IMR-90 (cell line): ENCODE measurements around the gene ABCA7. TPM values are rescaled to one million over a fixed set of nuclear protein-coding genes. Genes with fewer than 3 reads are reported as not detected.
"Not testable (repeated sequence)": the region's sequence is repeated elsewhere in the genome, so short reads cannot be mapped to it uniquely, and the experiment has no call there.

Source experiments
- ATAC-seq: fragments of 200-7000 bp; cut with Tn5 transposase; 2 replicates; pipeline ENCODE4 v1.9.1; 2020; ENCODE audit warnings: low read depth, mild to moderate bottlenecking, moderate library complexity
- BruUV-seq: library from RNA; stranded (reverse); fragments of 400-500 nt; replicated peaks from 2 replicates; lab custom pipeline; 2021; lab: Mats Ljungman, UMichigan
- CTCF ChIA-PET: fragments of 300-600 bp; formaldehyde crosslinking; extraction: SDS; loops from one replicate; lab custom pipeline; 2021; ENCODE audit warnings: antibody characterized with exemption; lab: Yijun Ruan, JAX
- POLR2A ChIA-PET: fragments of 300-600 bp; sonication (Branson Sonifier 250); formaldehyde crosslinking; loops from one replicate; lab custom pipeline; 2022; ENCODE audit warnings: antibody characterized with exemption; ENCODE audit not compliant: unreplicated experiment; lab: Charles Lee
- DNase-seq: peaks from one replicate; pipeline ENCODE4 v3.0.0; 2013
- H2AFZ ChIP-seq: replicated peaks from 2 replicates; pipeline ENCODE3; 2013; ENCODE audit warnings: low read length, mild to moderate bottlenecking; ENCODE audit not compliant: poor library complexity
- H2AK5ac ChIP-seq: 2 replicates; pipeline ENCODE4 v1.6.1; 2013; ENCODE audit warnings: low read depth, low read length, inconsistent platforms
- H2AK9ac ChIP-seq: replicated peaks from 2 replicates; pipeline ENCODE3; 2013; ENCODE audit warnings: mild to moderate bottlenecking, low read depth, low read length, moderate library complexity; ENCODE audit not compliant: poor library complexity
- H2BK120ac ChIP-seq: 2 replicates; pipeline ENCODE4 v1.6.1; 2013; ENCODE audit warnings: low read depth, low read length, inconsistent platforms
- H2BK15ac ChIP-seq: 3 replicates; pipeline ENCODE4 v1.6.1; 2013; ENCODE audit warnings: low read depth, low read length, inconsistent platforms
- H2BK20ac ChIP-seq: 2 replicates; pipeline ENCODE4 v1.6.1; 2013; ENCODE audit warnings: low read depth, mild to moderate bottlenecking, inconsistent platforms, low read length, moderate library complexity
- H2BK5ac ChIP-seq: 2 replicates; pipeline ENCODE4 v1.6.1; 2013; ENCODE audit warnings: mild to moderate bottlenecking, low read depth, low read length, inconsistent platforms; ENCODE audit not compliant: poor library complexity, severe bottlenecking
- H3K14ac ChIP-seq: replicated peaks from 2 replicates; pipeline ENCODE4 v1.6.1; 2013; ENCODE audit warnings: low read depth, low read length, inconsistent platforms
- H3K18ac ChIP-seq: 2 replicates; pipeline ENCODE4 v1.6.1; 2013; ENCODE audit warnings: low read depth, low read length, control low read depth
- H3K23ac ChIP-seq: 2 replicates; pipeline ENCODE4 v1.6.1; 2013; ENCODE audit warnings: low read depth, low read length, inconsistent platforms
- H3K27ac ChIP-seq: 2 replicates; pipeline ENCODE4 v1.5.1; 2013; ENCODE audit warnings: mild to moderate bottlenecking, control low read depth, low read length; ENCODE audit not compliant: insufficient read depth
- H3K27me3 ChIP-seq: 2 replicates; pipeline ENCODE4 v1.6.1; 2013; ENCODE audit warnings: low read length; ENCODE audit not compliant: control insufficient read depth, insufficient read depth
- H3K36me3 ChIP-seq: 2 replicates; pipeline ENCODE4 v1.6.1; 2013; ENCODE audit warnings: low read length, mixed read lengths; ENCODE audit not compliant: control insufficient read depth, insufficient read depth
- H3K4ac ChIP-seq: 2 replicates; pipeline ENCODE4 v1.6.1; 2013; ENCODE audit warnings: low read depth, low read length, inconsistent platforms
- H3K4me1 ChIP-seq: 2 replicates; pipeline ENCODE4 v1.6.1; 2013; ENCODE audit warnings: low read length, mixed read lengths; ENCODE audit not compliant: control insufficient read depth, insufficient read depth
- H3K4me2 ChIP-seq: 2 replicates; pipeline ENCODE4 v1.6.1; 2013; ENCODE audit warnings: low read depth, mild to moderate bottlenecking, control low read depth, low read length, moderate library complexity
- H3K4me3 ChIP-seq: 2 replicates; pipeline ENCODE4 v1.5.1; 2013; ENCODE audit warnings: low read depth, mild to moderate bottlenecking, control low read depth, low read length, moderate library complexity; ENCODE audit not compliant: insufficient read depth
- H3K56ac ChIP-seq: 2 replicates; pipeline ENCODE4 v1.6.1; 2013; ENCODE audit warnings: low read length, inconsistent platforms; ENCODE audit not compliant: insufficient read depth; ENCODE audit errors: extremely low read depth
- H3K79me1 ChIP-seq, 2 experiments: 2 replicates each; pipeline ENCODE4 v1.6.1; 2013; ENCODE audit warnings: low read length in 2 of 2, inconsistent platforms in 1 of 2, low read depth in 1 of 2
- H3K9ac ChIP-seq: 2 replicates; pipeline ENCODE4 v1.6.1; 2013; ENCODE audit warnings: low read depth, low read length, control low read depth
- H3K9me1 ChIP-seq: 2 replicates; pipeline ENCODE4 v1.6.1; 2013; ENCODE audit warnings: low read length, inconsistent platforms; ENCODE audit not compliant: insufficient read depth
- H3K9me3 ChIP-seq: 2 replicates; pipeline ENCODE4 v1.6.1; 2013; ENCODE audit warnings: low read length; ENCODE audit not compliant: control insufficient read depth, insufficient read depth
- H4K20me1 ChIP-seq: 2 replicates; pipeline ENCODE4 v1.6.1; 2013; ENCODE audit warnings: low read length, inconsistent platforms; ENCODE audit not compliant: insufficient read depth
- H4K5ac ChIP-seq: 2 replicates; pipeline ENCODE4 v1.6.1; 2013; ENCODE audit warnings: mild to moderate bottlenecking, low read depth, low read length, control low read depth
- H4K8ac ChIP-seq, 2 experiments: 2 replicates each; pipeline ENCODE4 v1.6.1; 2013; ENCODE audit warnings: low read depth in 2 of 2, low read length in 2 of 2, control low read depth in 1 of 2, inconsistent platforms in 1 of 2
- H4K91ac ChIP-seq: 2 replicates; pipeline ENCODE4 v1.6.1; 2013; ENCODE audit warnings: low read depth, low read length, inconsistent platforms; ENCODE audit not compliant: insufficient read depth
- WGBS, 2 experiments: methylation state at CpG; one replicate each; pipeline versions ENCODE4 v1.1.5 to v1.1.7; 2013; ENCODE audit warnings: missing lambda C conversion rate in 2 of 2; ENCODE audit not compliant: insufficient read length in 1 of 2; ENCODE audit errors: extremely low coverage in 2 of 2; 5-methylcytosine and 5-hydroxymethylcytosine counted together
- dilution Hi-C: fragments of 300-500 bp; cut with HindIII; formaldehyde crosslinking; loops from one replicate; pipeline ENCODE4 v1.14.3; 2018; ENCODE audit warnings: low sequenced_read_pairs; ENCODE audit not compliant: unreplicated experiment
- in situ Hi-C: fragments of 300-500 bp; cut with MboI; formaldehyde crosslinking; loops from 3 replicates; pipeline ENCODE4 v1.14.3; 2019; ENCODE audit warnings: low sequenced_read_pairs, inconsistent platforms, mixed read lengths
- intact Hi-C: fragments of 100-400 bp; cut with micrococcal nuclease; formaldehyde crosslinking; loops from 2 replicates; pipeline ENCODE4 v1.10.0; 2022
- polyA plus RNA-seq, 3 experiments: library from polyadenylated mRNA; depleted of rRNA; stranded (reverse); fragments of >200 nt; gene quantifications; 2 replicates each; pipeline ENCODE4 v1.2.3, GENCODE V29; 2012; ENCODE audit warnings: low replicate concordance in 1 of 3
- total RNA-seq: library from RNA; depleted of rRNA; stranded (reverse); fragments of >200 nt; gene quantifications from 2 replicates; pipeline ENCODE4 v1.2.3, GENCODE V29; 2012

Gene ABCA7
- total and polyA plus RNA-seq, 2 of the 4 experiments (the other 2 are of a cell fraction), result 0.36 to 3.3 TPM

DNA sequence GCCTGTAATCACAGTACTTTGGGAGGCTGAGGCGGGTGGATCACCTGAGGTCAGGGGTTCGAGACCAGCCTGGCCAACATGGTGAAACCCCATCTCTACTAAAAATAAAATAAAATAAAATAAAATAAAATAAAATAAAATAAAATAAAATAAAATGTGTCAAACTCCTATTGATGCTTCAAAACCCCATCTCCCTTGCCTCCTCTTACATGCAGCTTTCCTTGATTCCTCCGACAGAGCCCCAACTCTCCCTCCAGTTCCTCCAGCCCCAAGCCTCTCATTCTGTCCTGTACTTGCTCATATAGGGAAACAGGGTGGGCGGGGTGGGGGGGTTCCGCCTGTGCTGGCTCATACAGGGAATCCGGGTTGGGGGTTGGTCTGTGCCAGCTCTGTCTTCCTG, 14.8 kb upstream of the ABCA7 start:
- H2AFZ ChIP-seq, H3K27me3 ChIP-seq, POLR2A ChIA-PET, H3K4ac ChIP-seq, DNase-seq, H4K8ac ChIP-seq, in situ Hi-C loops, H2AK9ac ChIP-seq, H3K9ac ChIP-seq, H2BK5ac ChIP-seq, H3K27ac ChIP-seq, CTCF ChIA-PET, dilution Hi-C loops, H3K23ac ChIP-seq, H2BK15ac ChIP-seq, BruUV-seq, ATAC-seq, H3K9me1 ChIP-seq, H3K9me3 ChIP-seq, H3K14ac ChIP-seq, H3K4me3 ChIP-seq, H3K18ac ChIP-seq, H2BK20ac ChIP-seq, H4K91ac ChIP-seq, H2AK5ac ChIP-seq, H2BK120ac ChIP-seq, H3K4me2 ChIP-seq, H4K5ac ChIP-seq, H3K56ac ChIP-seq: not testable (repeated sequence)
- no CpG with 5 or more reads among the region's 6 CpGs for whole genome bisulfite sequencing, 2 experiments
- peaks cover 0 to 18% of the 10 kb centered on the region in 2 experiments; a peak in 3 of 4 replicates for H3K79me1 ChIP-seq
- peaks cover 10% of the 10 kb centered on the region for H3K4me1 ChIP-seq
- peaks cover 11% of the 10 kb centered on the region for H3K36me3 ChIP-seq
- intact Hi-C loops, result loop anchor here (5.0 kb wide), 1 partner anchor 77 kb away; the partner anchor contains the start of gene GPX4
- H4K20me1 ChIP-seq, result peaks cover 41% of the 10 kb centered on the region
